Endothelial cell of umbilical vein (primary cell): ENCODE results near the gene MRPS23.

ENCODE experiments used
- POLR2A ChIP-seq: IDR thresholded peaks from 2 replicates; pipeline ENCODE4 v1.6.1; 2012; ENCODE audit warnings: low read depth, mild to moderate bottlenecking, control low read depth, low read length
- POLR2AphosphoS5 ChIP-seq: IDR thresholded peaks from 2 replicates; pipeline ENCODE4 v1.6.1; 2012; ENCODE audit warnings: low read depth, mild to moderate bottlenecking, control low read depth, low read length, moderate library complexity; ENCODE audit not compliant: insufficient read depth

GRCh38 chr17:57866723-57867122 lies 16.9 kb upstream of the MRPS23 start:
- TF ChIP-seq POLR2A: no peak
- TF ChIP-seq POLR2AphosphoS5: no peak
